B cell (primary cell): ENCODE results near the gene IYD. TPM values are rescaled to one million over a fixed set of nuclear protein-coding genes. Genes with fewer than 3 reads are reported as not detected.

ENCODE experiments used
- ATAC-seq: fragments of 200-7000 bp; cut with Tn5 transposase; one replicate; pipeline ENCODE4 v1.10.0; 2021; ENCODE audit warnings: low read depth, mild to moderate bottlenecking, moderate number of reproducible peaks, moderate library complexity
- CTCF ChIA-PET: fragments of 350-600 bp; sonication (Branson Sonifier 250); formaldehyde crosslinking; loops from one replicate; lab custom pipeline; 2021; ENCODE audit warnings: antibody characterized with exemption, inconsistent platforms; lab: Charles Lee
- POLR2A ChIA-PET: fragments of 350-600 bp; sonication (Branson Sonifier 250); formaldehyde crosslinking; loops from one replicate; lab custom pipeline; 2021; ENCODE audit warnings: antibody characterized with exemption; lab: Charles Lee
- DNase-seq: peaks from one replicate; pipeline ENCODE4 v3.0.0; 2013
- H2AFZ ChIP-seq: 2 replicates; pipeline ENCODE4 v1.6.1; 2012; ENCODE audit warnings: mild to moderate bottlenecking, low read depth, low read length; ENCODE audit not compliant: insufficient read depth, poor library complexity, severe bottlenecking
- H3K27ac ChIP-seq, 2 donors: 1 replicate in 1 of 2; 2 replicates in 1 of 2; pipeline ENCODE4 v1.5.1; 2012 to 2013; ENCODE audit warnings: low read length in 2 of 2, mild to moderate bottlenecking in 2 of 2, moderate library complexity in 1 of 2
- H3K27me3 ChIP-seq, 4 experiments: fragments of 200-600 bp in 1 of 4; sonication (generic) in 1 of 4; replicated peaks in 1 of 4; 1 replicate in 2 of 4; 2 replicates in 2 of 4; pipeline versions ENCODE4 v1.6.1 to v1.7.0; 2013 to 2016; ENCODE audit warnings: low read length in 3 of 4, mild to moderate bottlenecking in 2 of 4, mixed read lengths in 1 of 4, moderate library complexity in 1 of 4; ENCODE audit not compliant: insufficient read depth in 4 of 4, control insufficient read depth in 3 of 4; ENCODE audit errors: control extremely low read depth in 1 of 4
- H3K36me3 ChIP-seq, 2 experiments: replicated peaks in 1 of 2; 1 replicate in 1 of 2; 2 replicates in 1 of 2; pipeline versions ENCODE4 v1.6.1 to v1.7.1; 2013; ENCODE audit warnings: low read length in 1 of 2; ENCODE audit not compliant: insufficient read depth in 2 of 2, control insufficient read depth in 1 of 2; ENCODE audit errors: control extremely low read depth in 1 of 2, extremely low read depth in 1 of 2
- H3K4me1 ChIP-seq, 2 donors: fragments of 200-600 bp in 1 of 2; sonication (generic) in 1 of 2; 1 replicate in 1 of 2; 2 replicates in 1 of 2; pipeline versions ENCODE4 v1.5.1 to v1.6.1; 2013 to 2017; ENCODE audit warnings: low read length in 2 of 2; ENCODE audit not compliant: control insufficient read depth in 2 of 2, insufficient read depth in 2 of 2
- H3K4me2 ChIP-seq: replicated peaks from 2 replicates; pipeline ENCODE3; 2012; ENCODE audit warnings: mild to moderate bottlenecking, low read depth, low read length; ENCODE audit not compliant: poor library complexity, severe bottlenecking
- H3K4me3 ChIP-seq, 5 experiments: fragments of 200-600 bp in 1 of 5; sonication (generic) in 1 of 5; 1 replicate in 3 of 5; 2 replicates in 2 of 5; pipeline versions ENCODE4 v1.5.1 to v1.7.0; 2011 to 2016; ENCODE audit warnings: low read length in 4 of 5, mild to moderate bottlenecking in 4 of 5, low read depth in 2 of 5, control low read depth in 1 of 5, moderate library complexity in 1 of 5; ENCODE audit not compliant: insufficient read depth in 1 of 5; ENCODE audit errors: control extremely low read depth in 1 of 5, extremely low read depth in 1 of 5
- H3K79me2 ChIP-seq: fragments of 200-600 bp; sonication (generic); one replicate; pipeline ENCODE4 v1.6.0; 2016; ENCODE audit warnings: low read length; ENCODE audit not compliant: control insufficient read depth, insufficient read depth
- H3K9ac ChIP-seq: fragments of 200-600 bp; sonication (generic); 2 replicates; pipeline ENCODE4 v1.6.1; 2017; ENCODE audit warnings: mild to moderate bottlenecking, low read length, moderate library complexity
- H3K9me3 ChIP-seq, 3 donors: one replicate each; pipeline versions ENCODE4 v1.6.1 to v1.7.1; 2013; ENCODE audit warnings: low read length in 2 of 3; ENCODE audit not compliant: control insufficient read depth in 2 of 3, insufficient read depth in 1 of 3; ENCODE audit errors: control extremely low read depth in 1 of 3
- H4K20me1 ChIP-seq: 2 replicates; pipeline ENCODE4 v1.6.0; 2012; ENCODE audit warnings: mild to moderate bottlenecking, low read length; ENCODE audit not compliant: insufficient read depth, control insufficient read depth, poor library complexity, severe bottlenecking
- H3K27ac Mint-ChIP-seq: one replicate; pipeline ENCODE4 v1.8.0; 2021; ENCODE audit warnings: mixed read lengths
- H3K27me3 Mint-ChIP-seq: one replicate; pipeline ENCODE4 v1.8.0; 2021; ENCODE audit warnings: mixed read lengths
- H3K4me1 Mint-ChIP-seq: one replicate; pipeline ENCODE4 v1.8.0; 2021; ENCODE audit warnings: mixed read lengths
- H3K4me3 Mint-ChIP-seq: one replicate; pipeline ENCODE4 v1.8.0; 2021; ENCODE audit warnings: mixed read lengths
- H3K9me3 Mint-ChIP-seq: one replicate; pipeline ENCODE4 v1.8.0; 2022; ENCODE audit warnings: mixed read lengths; ENCODE audit not compliant: insufficient read depth
- CTCF ChIP-seq: fragments of 200-600 bp; IDR thresholded peaks from one replicate; pipeline ENCODE4 v1.8.0; 2022; ENCODE audit warnings: antibody characterized with exemption, mild to moderate bottlenecking
- EZH2 ChIP-seq: IDR thresholded peaks from 2 replicates; pipeline ENCODE4 v1.6.1; 2012; ENCODE audit warnings: borderline replicate concordance, low read depth, mild to moderate bottlenecking, moderate library complexity, low read length; ENCODE audit not compliant: insufficient read depth, poor library complexity, severe bottlenecking
- WGBS: methylation state at CpG from one replicate; pipeline ENCODE4 v1.1.5; 2013; ENCODE audit warnings: missing lambda C conversion rate; ENCODE audit not compliant: insufficient coverage; 5-methylcytosine and 5-hydroxymethylcytosine counted together
- intact Hi-C: fragments of 100-400 bp; cut with micrococcal nuclease; formaldehyde crosslinking; loops from one replicate; pipeline ENCODE4 v1.10.0; 2022
- polyA plus RNA-seq: library from polyadenylated mRNA; depleted of rRNA; stranded (reverse); fragments of >200 nt; gene quantifications from 2 replicates; pipeline ENCODE4 v1.2.3, GENCODE V29; 2012
- total RNA-seq, 2 donors: library from RNA; stranded (reverse); fragments of 120-200 nt in 1 of 2; gene quantifications; 1 replicate in 1 of 2; 2 replicates in 1 of 2; pipeline versions ENCODE4 v1.2.3 to v1.2.4, GENCODE V29; 2013 to 2022

IYD gene
- total and polyA plus RNA-seq, 2 donors (not counting 1 experiment from before 2014, with no cell fraction given), result not detected

GRCh38 chr6:150349546-150349945 is 19.3 kb upstream of the IYD start:
- peaks cover 0 to 2% (median 0%) of the 10 kb centered on the region in 4 experiments for H3K27me3 ChIP-seq
- no peak for DNase-seq
- peaks cover 4 to 9% of the 10 kb centered on the region in 2 donors for H3K4me1 ChIP-seq
- intact Hi-C loops, result no loop called here
- H3K4me2 ChIP-seq, result no peak overlapping the region
- H3K4me1 Mint-ChIP-seq, result peaks cover 5% of the 10 kb centered on the region
- no peak overlapping the region for H3K27ac Mint-ChIP-seq
- no peak overlapping the region for H3K4me3 Mint-ChIP-seq
- TF ChIP-seq EZH2 (no peak), CTCF (no peak)
- no peak overlapping the region for H3K27ac ChIP-seq
- peaks cover 7% of the 10 kb centered on the region for H3K27me3 Mint-ChIP-seq
- H3K36me3 ChIP-seq, result no peaks in the 10 kb centered on the region
- POLR2A ChIA-PET, result no interaction called here
- no peaks in the 10 kb centered on the region for H3K9me3 Mint-ChIP-seq
- no peak overlapping the region for H3K4me3 ChIP-seq
- H2AFZ ChIP-seq, result no peak overlapping the region
- no peak for ATAC-seq
- 56% methylated on average over 2 of the region's 4 CpGs for WGBS
- no peaks in the 10 kb centered on the region for H3K79me2 ChIP-seq
- CTCF ChIA-PET, result no interaction called here
- no peak overlapping the region for H3K9ac ChIP-seq
- H4K20me1 ChIP-seq, result no peaks in the 10 kb centered on the region
- no peaks in the 10 kb centered on the region for H3K9me3 ChIP-seq

GRCh38 chr6:150352321-150353296 is 16.2 kb upstream of the IYD start:
- DNase-seq (no peak), ATAC-seq (no peak)
- no peak overlapping the region for H3K9ac ChIP-seq
- no peak overlapping the region for H3K27ac ChIP-seq
- H3K4me3 ChIP-seq, result no peak overlapping the region
- TF ChIP-seq EZH2, result no peak
- no peak for TF ChIP-seq CTCF
- H3K4me1 Mint-ChIP-seq, result peaks cover 5% of the 10 kb centered on the region
- peaks cover 0 to 13% (median 0%) of the 10 kb centered on the region in 4 experiments for H3K27me3 ChIP-seq
- no peak overlapping the region for H2AFZ ChIP-seq
- H3K4me1 ChIP-seq, result peaks cover 4 to 8% of the 10 kb centered on the region in 2 donors
- H3K36me3 ChIP-seq, result no peaks in the 10 kb centered on the region
- no peak overlapping the region for H3K27ac Mint-ChIP-seq
- H3K9me3 ChIP-seq, result no peaks in the 10 kb centered on the region
- ChIA-PET CTCF (interaction anchor here (0.6 to 0.8 kb wide), 2 partner anchors 10 to 203 kb away, joined by 3 to 4 read pairs; no protein-coding TSS in a partner anchor), POLR2A (interaction anchor here (0.6 kb wide), 1 partner anchor 44 kb away, joined by 3 read pairs; no protein-coding TSS in a partner anchor)
- peaks cover 13% of the 10 kb centered on the region for H3K27me3 Mint-ChIP-seq
- H3K4me2 ChIP-seq, result no peak overlapping the region
- no peak overlapping the region for H3K4me3 Mint-ChIP-seq
- H4K20me1 ChIP-seq, result no peaks in the 10 kb centered on the region
- intact Hi-C loops, result no loop called here
- H3K79me2 ChIP-seq, result no peaks in the 10 kb centered on the region
- no peaks in the 10 kb centered on the region for H3K9me3 Mint-ChIP-seq
- 50% methylated on average over 1 of the region's 5 CpGs for WGBS
